Sigmoid colon (tissue), 4 donors: ENCODE results near the gene MRPL37.

Source experiments
- EP300 ChIP-seq, 4 donors: sonication (generic); formaldehyde crosslinking; IDR thresholded peaks; one replicate each; pipeline ENCODE4 v1.6.1; 2017; ENCODE audit warnings: antibody characterized with exemption in 4 of 4
- POLR2AphosphoS5 ChIP-seq, 4 donors: sonication (generic); formaldehyde crosslinking; IDR thresholded peaks; one replicate each; pipeline ENCODE4 v1.6.1; 2017; ENCODE audit warnings: antibody characterized with exemption in 4 of 4
- TF ChIP-seq, protein P1 (sequence below), 4 experiments: fragments of 450-650 bp in 3 of 4; fragments of 200-600 bp in 1 of 4; IDR thresholded peaks; one replicate each; pipeline ENCODE4 v1.5.1; 2016 to 2019; ENCODE audit warnings: antibody characterized with exemption in 4 of 4, mild to moderate bottlenecking in 3 of 4, moderate library complexity in 2 of 4

DNA sequence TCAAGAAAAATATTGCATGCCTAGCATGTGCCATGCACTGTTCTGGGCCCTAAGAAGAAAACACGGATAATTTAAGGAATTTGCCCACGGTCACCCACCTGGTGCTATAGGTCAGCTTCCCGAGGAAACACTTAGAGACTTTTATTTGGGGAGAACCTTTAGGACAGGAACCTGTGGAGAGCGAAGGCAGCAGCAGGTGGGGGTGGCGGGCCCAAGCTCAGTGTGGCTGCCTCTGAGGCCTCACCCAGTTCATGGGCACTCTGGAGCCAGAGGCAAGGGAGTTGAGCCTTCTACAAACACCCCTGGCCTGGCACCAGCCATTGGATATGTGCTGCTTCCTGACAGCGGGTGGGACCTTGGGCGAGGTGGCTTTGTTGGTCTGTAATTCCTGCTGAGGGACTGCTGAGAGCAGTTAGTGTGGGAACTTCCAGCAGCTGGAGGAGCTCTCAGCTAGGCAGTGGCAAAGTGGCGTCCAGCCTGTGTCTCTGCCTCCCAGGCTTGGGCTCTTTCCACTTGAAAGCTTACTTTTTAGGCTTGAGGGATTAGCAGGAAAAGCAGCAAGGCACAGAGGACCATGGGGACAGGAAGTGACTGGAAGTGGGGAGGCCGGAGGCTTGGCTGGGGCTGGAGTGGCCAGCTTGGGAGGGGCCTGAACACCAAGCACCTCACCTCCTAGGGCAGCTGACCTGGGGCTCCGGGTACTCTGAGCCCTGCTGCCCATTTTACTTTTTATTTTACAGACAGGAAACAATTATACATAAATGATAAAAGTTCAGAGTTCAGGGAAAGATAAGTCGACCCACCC, 19.1 kb downstream of the MRPL37 start:
- TF ChIP-seq, protein P1, sequence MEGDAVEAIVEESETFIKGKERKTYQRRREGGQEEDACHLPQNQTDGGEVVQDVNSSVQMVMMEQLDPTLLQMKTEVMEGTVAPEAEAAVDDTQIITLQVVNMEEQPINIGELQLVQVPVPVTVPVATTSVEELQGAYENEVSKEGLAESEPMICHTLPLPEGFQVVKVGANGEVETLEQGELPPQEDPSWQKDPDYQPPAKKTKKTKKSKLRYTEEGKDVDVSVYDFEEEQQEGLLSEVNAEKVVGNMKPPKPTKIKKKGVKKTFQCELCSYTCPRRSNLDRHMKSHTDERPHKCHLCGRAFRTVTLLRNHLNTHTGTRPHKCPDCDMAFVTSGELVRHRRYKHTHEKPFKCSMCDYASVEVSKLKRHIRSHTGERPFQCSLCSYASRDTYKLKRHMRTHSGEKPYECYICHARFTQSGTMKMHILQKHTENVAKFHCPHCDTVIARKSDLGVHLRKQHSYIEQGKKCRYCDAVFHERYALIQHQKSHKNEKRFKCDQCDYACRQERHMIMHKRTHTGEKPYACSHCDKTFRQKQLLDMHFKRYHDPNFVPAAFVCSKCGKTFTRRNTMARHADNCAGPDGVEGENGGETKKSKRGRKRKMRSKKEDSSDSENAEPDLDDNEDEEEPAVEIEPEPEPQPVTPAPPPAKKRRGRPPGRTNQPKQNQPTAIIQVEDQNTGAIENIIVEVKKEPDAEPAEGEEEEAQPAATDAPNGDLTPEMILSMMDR (IDR thresholded peaks at IDR 0.05): no peak
- TF ChIP-seq POLR2AphosphoS5 (IDR thresholded peaks at IDR 0.05): no peak
- no peak for TF ChIP-seq EP300 (IDR thresholded peaks at IDR 0.05)
